ENCODE measurements around the gene YTHDF1.
A peak's percentile ranks its signal among the peaks of the same experiment; 100 is the strongest.

The YTHDF1 gene

GRCh38 chr20:63248835-63249591 lies 33.1 kb upstream of the YTHDF1 start:
- DNase-seq (ENCODE audit: low spot score), result no peak

GRCh38 chr20:63247671-63248228 lies 31.8 kb upstream of the YTHDF1 start:
- DNase-seq (ENCODE audit: low spot score), result no peak

- no peak for DNase-seq (ENCODE audit: low spot score)
Measured at GRCh38 chr20:63246490-63247288, 30.8 kb upstream of the YTHDF1 start.

GRCh38 chr20:63244468-63244867 lies 28.5 kb upstream of the YTHDF1 start:
- no peak for DNase-seq (ENCODE audit: low spot score)

- no peak for DNase-seq (ENCODE audit: low spot score)
Measured at GRCh38 chr20:63243604-63244247, 27.8 kb upstream of the YTHDF1 start.

- DNase-seq (ENCODE audit: low spot score), result no peak
Measured at GRCh38 chr20:63242736-63243135, 26.8 kb upstream of the YTHDF1 start.

- no peak for DNase-seq (ENCODE audit: low spot score)
Measured at GRCh38 chr20:63241272-63241671, 25.3 kb upstream of the YTHDF1 start.

- DNase-seq (ENCODE audit: low spot score), result no peak
Measured at GRCh38 chr20:63240004-63240403, 24.1 kb upstream of the YTHDF1 start.

GRCh38 chr20:63239431-63239830 lies 23.5 kb upstream of the YTHDF1 start:
- no peak for DNase-seq (ENCODE audit: low spot score)

- DNase-seq (ENCODE audit: low spot score), result no peak
Measured at GRCh38 chr20:63238514-63239125, 22.7 kb upstream of the YTHDF1 start.

GRCh38 chr20:63238031-63238430 lies 22.1 kb upstream of the YTHDF1 start:
- DNase-seq (ENCODE audit: low spot score), result no peak

GRCh38 chr20:63236116-63236837 lies 20.3 kb upstream of the YTHDF1 start:
- no peak for DNase-seq (ENCODE audit: low spot score)

- no peak for DNase-seq (ENCODE audit: low spot score)
Measured at GRCh38 chr20:63235399-63235983, 19.6 kb upstream of the YTHDF1 start, which contains the start of gene BIRC7. TSS of gene BIRC7 (plus strand) at chr20:63235905. CDS start at chr20:63236097, 192 bp downstream.

- peak; percentile 78 for DNase-seq (ENCODE audit: low spot score)
Measured at GRCh38 chr20:63234693-63235398, 18.9 kb upstream of the YTHDF1 start.

- no peak for DNase-seq (ENCODE audit: low spot score)
Measured at GRCh38 chr20:63233924-63234323, 18.0 kb upstream of the YTHDF1 start.

- no peak for DNase-seq (ENCODE audit: low spot score)
Measured at GRCh38 chr20:63233061-63233344, 17.1 kb upstream of the YTHDF1 start.

- DNase-seq (ENCODE audit: low spot score), result no peak
Measured at GRCh38 chr20:63232235-63233060, 16.5 kb upstream of the YTHDF1 start.

GRCh38 chr20:63230800-63231268 lies 14.9 kb upstream of the YTHDF1 start:
- DNase-seq (ENCODE audit: low spot score), result peak; percentile 82

- no peak for DNase-seq (ENCODE audit: low spot score)
Measured at GRCh38 chr20:63228806-63229205, 12.9 kb upstream of the YTHDF1 start.
